Ishikawa (cell line): ENCODE results near the gene SBNO1.

Experiments used
- CEBPB ChIP-seq: IDR thresholded peaks from 2 replicates; pipeline ENCODE4 v1.6.1; 2012
- CREB1 ChIP-seq: IDR thresholded peaks from 2 replicates; pipeline ENCODE4 v1.6.1; 2012; ENCODE audit warnings: low read depth
- EGR1 ChIP-seq: IDR thresholded peaks from 2 replicates; pipeline ENCODE4 v1.6.1; 2012
- EP300 ChIP-seq: IDR thresholded peaks from 2 replicates; pipeline ENCODE4 v1.6.1; 2012; ENCODE audit warnings: borderline replicate concordance
- FOXM1 ChIP-seq: IDR thresholded peaks from 2 replicates; pipeline ENCODE4 v1.6.1; 2012; ENCODE audit warnings: low read depth, borderline replicate concordance
- MAX ChIP-seq: IDR thresholded peaks from 2 replicates; pipeline ENCODE4 v1.6.1; 2012
- RAD21 ChIP-seq: IDR thresholded peaks from 2 replicates; pipeline ENCODE4 v1.6.1; 2012; ENCODE audit warnings: low read depth
- REST ChIP-seq: IDR thresholded peaks from 2 replicates; pipeline ENCODE4 v1.6.1; 2012; ENCODE audit warnings: low read depth, mild to moderate bottlenecking
- TAF1 ChIP-seq: IDR thresholded peaks from 2 replicates; pipeline ENCODE4 v1.6.1; 2012; ENCODE audit warnings: low read depth, mild to moderate bottlenecking
- TCF12 ChIP-seq: IDR thresholded peaks from 2 replicates; pipeline ENCODE4 v1.6.1; 2012; ENCODE audit warnings: low read depth
- TEAD4 ChIP-seq: IDR thresholded peaks from 2 replicates; pipeline ENCODE4 v1.6.1; 2012
- USF1 ChIP-seq: IDR thresholded peaks from 2 replicates; pipeline ENCODE4 v1.6.1; 2012
- YY1 ChIP-seq: IDR thresholded peaks from 2 replicates; pipeline ENCODE4 v1.6.1; 2012; ENCODE audit warnings: low read depth
- ZBTB7A ChIP-seq: IDR thresholded peaks from 2 replicates; pipeline ENCODE4 v1.6.1; 2012; ENCODE audit warnings: low read depth

GRCh38 chr12:123269395-123269892 lies 95.2 kb downstream of the SBNO1 start:
- TF ChIP-seq EP300 (no peak), TAF1 (no peak), EGR1 (no peak), MAX (no peak), FOXM1 (no peak), CREB1 (no peak), RAD21 (no peak), REST (no peak), TEAD4 (no peak), USF1 (no peak), CEBPB (no peak), TCF12 (no peak), ZBTB7A (no peak), YY1 (no peak)
